ENCODE results near the gene CTNS. TPM values are rescaled to one million over a fixed set of nuclear protein-coding genes. Genes with fewer than 3 reads are reported as not detected.

Gene CTNS
- total and polyA plus RNA-seq, 2 of the 13 experiments (the other 11 are each of a cell fraction or from before 2014, with no cell fraction given): 9.5 to 13.7 TPM

DNA sequence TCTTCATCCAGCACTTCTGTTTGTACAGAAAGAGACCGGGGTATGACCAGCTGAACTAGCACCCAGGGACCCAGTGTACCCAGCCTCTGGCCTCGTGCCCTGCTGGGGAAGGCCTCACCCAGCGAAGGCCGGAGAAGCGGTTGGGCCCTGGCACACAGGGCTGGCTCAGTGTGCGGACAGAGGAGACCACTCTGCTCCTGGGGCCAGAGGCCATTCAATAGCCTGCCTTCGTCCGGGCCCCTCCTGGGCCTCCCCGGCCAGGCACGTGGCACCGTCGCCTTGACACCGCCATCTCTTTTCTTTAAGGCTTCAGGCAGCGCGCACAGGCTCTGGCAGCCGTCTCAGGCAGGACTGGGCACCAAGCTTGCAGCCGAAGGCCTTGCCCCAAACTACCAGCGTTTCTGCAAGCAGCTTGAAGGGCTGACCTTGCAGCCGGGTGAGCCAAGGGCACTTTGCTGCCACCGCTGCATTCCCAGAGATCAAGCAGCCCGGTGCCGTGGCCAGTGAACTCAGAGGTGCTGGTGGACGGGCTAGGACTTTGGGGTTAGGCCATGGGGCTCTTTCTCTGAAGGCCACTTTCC, 23.8 kb downstream of the CTNS start:
- intact Hi-C loops (cut with micrococcal nuclease; ENCODE audit: unreplicated experiment): no loop called here
- FAIRE-seq: no peak
- H3K4me2 ChIP-seq (ENCODE audit: low read depth, low read length): no peak overlapping the region
- H3K9me3 ChIP-seq (ENCODE audit: low read length): no peaks in the 10 kb centered on the region
- in situ Hi-C loops (cut with HindIII; ENCODE audit: extremely low pct_ligation_motif_present, low pct_unique_long_range_greater_than_20kb): loop anchor here (10.0 kb wide), 1 partner anchor 616 kb away; no protein-coding TSS in a partner anchor
- no peaks in the 10 kb centered on the region for H3K27me3 ChIP-seq (ENCODE audit: control insufficient read depth in 1 of 2, insufficient read depth in 2 of 2, low read length in 2 of 2)
- peaks cover 24% of the 10 kb centered on the region for H3K4me1 ChIP-seq (ENCODE audit: insufficient read depth, low read length)
- H3K36me3 ChIP-seq (replicated peaks in 1 of 2; ENCODE audit: control insufficient read depth in 1 of 2, insufficient read depth in 2 of 2, low read length in 2 of 2): peaks cover 2 to 8% of the 10 kb centered on the region in 2 experiments; a peak in 3 of 5 replicates
- peak overlapping the region; percentile 26 for H3K27ac ChIP-seq (ENCODE audit: extremely low read length, insufficient read depth, low read length)
- no peak for ATAC-seq
- H3K4me3 ChIP-seq (replicated peaks in 1 of 3; ENCODE audit: insufficient read depth in 1 of 3, low read depth in 2 of 3, low read length in 3 of 3): no peak overlapping the region
- H3K79me2 ChIP-seq (ENCODE audit: insufficient read depth, low read length): no peaks in the 10 kb centered on the region
- peak; percentile 53 for TF ChIP-seq AGO2 (optimal IDR thresholded peaks at IDR 0.05; ENCODE audit: low read depth, low read length)
- TF ChIP-seq, protein P1, sequence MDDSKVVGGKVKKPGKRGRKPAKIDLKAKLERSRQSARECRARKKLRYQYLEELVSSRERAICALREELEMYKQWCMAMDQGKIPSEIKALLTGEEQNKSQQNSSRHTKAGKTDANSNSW (CRISPR knock-in tag; IDR thresholded peaks at IDR 0.05; ENCODE audit: borderline replicate concordance): no peak
- H2AFZ ChIP-seq (ENCODE audit: low read length): no peak overlapping the region
- ChIA-PET CTCF (ENCODE audit: low intra/inter-chr PET ratio, low total read pairs) (no interaction called here), POLR2A (interaction anchor here (1.3 to 3.4 kb wide), 2 partner anchors 7 to 24 kb away, joined by 6 to 13 read pairs; partner anchors contain the start of genes CTNS and SHPK)
- H3K9ac ChIP-seq (ENCODE audit: insufficient read depth, low read depth, low read length): no peak overlapping the region
- no peak for DNase-seq (ENCODE audit: low spot score)
- H4K20me1 ChIP-seq (ENCODE audit: insufficient read depth, low read length): no peaks in the 10 kb centered on the region
- WGBS (ENCODE audit: low lambda C conversion rate): 93% methylated on average over 17 of the region's 23 CpGs
- BruUV-seq (replicated peaks): no TSS peak

DNA sequence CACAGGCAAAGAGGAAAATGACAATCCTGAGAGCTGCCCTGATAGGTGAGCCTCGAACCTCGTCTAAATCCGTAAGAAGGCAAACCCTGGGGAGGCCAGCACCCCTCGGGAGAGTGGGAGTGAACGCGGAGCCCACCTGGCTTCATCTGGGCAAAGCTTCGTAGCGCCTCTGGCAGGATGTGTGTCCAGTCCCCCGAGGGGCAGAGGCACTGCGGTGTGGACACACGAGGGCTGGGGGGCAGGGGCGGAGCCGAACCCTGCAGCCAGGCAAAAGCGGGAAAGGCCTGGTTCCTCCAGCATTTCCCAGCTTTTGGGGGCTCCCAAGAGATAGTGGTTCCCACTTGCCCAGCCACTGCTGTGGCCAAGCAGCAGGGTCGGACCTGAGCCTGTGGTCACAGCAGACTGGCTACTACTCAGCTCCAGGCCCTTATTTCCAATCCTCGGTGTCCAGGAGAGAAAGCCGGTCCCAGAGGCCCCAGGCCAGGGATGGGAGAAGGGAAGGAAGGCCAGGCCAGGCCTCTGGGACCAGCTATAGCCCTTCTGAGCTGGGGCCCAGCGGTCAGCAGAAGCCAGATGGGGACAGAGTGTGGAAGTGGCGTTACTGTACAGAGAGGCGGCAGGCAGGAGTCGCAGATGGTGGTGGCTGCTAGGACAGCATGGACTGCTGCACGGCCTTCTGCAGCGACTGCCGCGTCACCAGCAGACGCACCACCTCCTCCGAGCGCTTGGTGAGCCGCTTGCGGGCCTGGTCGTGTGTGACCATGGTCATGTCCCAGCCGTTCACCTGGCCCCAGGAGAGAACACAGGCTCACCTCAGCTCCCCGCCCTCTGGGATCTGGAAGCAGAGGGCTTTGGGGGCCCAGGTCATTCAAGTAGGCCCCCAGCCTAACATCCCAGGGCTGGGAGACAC, 26.8 kb downstream of the CTNS start:
- CTCF ChIA-PET (ENCODE audit: low intra/inter-chr PET ratio, low total read pairs): no interaction called here
- in situ Hi-C loops (cut with HindIII; ENCODE audit: extremely low pct_ligation_motif_present, low pct_unique_long_range_greater_than_20kb) (loop anchor here (10.0 kb wide), 1 partner anchor 619 kb away; no protein-coding TSS in a partner anchor), intact Hi-C loops (cut with micrococcal nuclease; ENCODE audit: unreplicated experiment) (no loop called here)
- no peak overlapping the region for H3K4me3 ChIP-seq (replicated peaks in 1 of 3; ENCODE audit: insufficient read depth in 1 of 3, low read depth in 2 of 3, low read length in 3 of 3)
- no peak overlapping the region for H2AFZ ChIP-seq (ENCODE audit: low read length)
- H3K4me2 ChIP-seq (ENCODE audit: low read depth, low read length): no peak overlapping the region
- H3K36me3 ChIP-seq (replicated peaks in 1 of 2; ENCODE audit: control insufficient read depth in 1 of 2, insufficient read depth in 2 of 2, low read length in 2 of 2): peaks cover 2 to 8% of the 10 kb centered on the region in 2 experiments; a peak in 3 of 5 replicates
- H3K4me1 ChIP-seq (ENCODE audit: insufficient read depth, low read length): peaks cover 40% of the 10 kb centered on the region
- ATAC-seq (no peak), FAIRE-seq (no peak), DNase-seq (ENCODE audit: low spot score) (no peak)
- H3K9me3 ChIP-seq (ENCODE audit: low read length): no peaks in the 10 kb centered on the region
- no TSS peak for BruUV-seq (replicated peaks)
- H3K9ac ChIP-seq (ENCODE audit: insufficient read depth, low read depth, low read length): no peak overlapping the region
- H3K27ac ChIP-seq (ENCODE audit: extremely low read length, insufficient read depth, low read length): no peak overlapping the region
- 94% methylated on average over 21 of the region's 33 CpGs for WGBS (ENCODE audit: low lambda C conversion rate)
- H4K20me1 ChIP-seq (ENCODE audit: insufficient read depth, low read length): no peaks in the 10 kb centered on the region
- peaks cover 8% of the 10 kb centered on the region for H3K79me2 ChIP-seq (ENCODE audit: insufficient read depth, low read length)
- POLR2A ChIA-PET: interaction anchor here (1.5 to 1.7 kb wide), 2 partner anchors 15 to 27 kb away, joined by 5 to 7 read pairs; partner anchors contain the start of genes CTNS and SHPK
- TF ChIP-seq AGO2 (optimal IDR thresholded peaks at IDR 0.05; ENCODE audit: low read depth, low read length) (peak; percentile 81), ZSCAN21 (CRISPR knock-in tag; IDR thresholded peaks at IDR 0.05; ENCODE audit: borderline replicate concordance) (no peak), ELF1 (CRISPR knock-in tag; IDR thresholded peaks at IDR 0.05) (no peak), ZNF282 (IDR thresholded peaks at IDR 0.05; ENCODE audit: partially characterized antibody) (no peak), RBFOX2 (IDR thresholded peaks at IDR 0.05; ENCODE audit: low read depth, low read length) (peak; percentile 55; the same call in 1 of the 2 replicates), SP5 (CRISPR knock-in tag; IDR thresholded peaks at IDR 0.05; ENCODE audit: borderline replicate concordance, low read depth) (no peak), PTBP1 (IDR thresholded peaks at IDR 0.05; ENCODE audit: low read depth, low read length, poor library complexity, severe bottlenecking) (no peak)
- TF ChIP-seq, protein P2, sequence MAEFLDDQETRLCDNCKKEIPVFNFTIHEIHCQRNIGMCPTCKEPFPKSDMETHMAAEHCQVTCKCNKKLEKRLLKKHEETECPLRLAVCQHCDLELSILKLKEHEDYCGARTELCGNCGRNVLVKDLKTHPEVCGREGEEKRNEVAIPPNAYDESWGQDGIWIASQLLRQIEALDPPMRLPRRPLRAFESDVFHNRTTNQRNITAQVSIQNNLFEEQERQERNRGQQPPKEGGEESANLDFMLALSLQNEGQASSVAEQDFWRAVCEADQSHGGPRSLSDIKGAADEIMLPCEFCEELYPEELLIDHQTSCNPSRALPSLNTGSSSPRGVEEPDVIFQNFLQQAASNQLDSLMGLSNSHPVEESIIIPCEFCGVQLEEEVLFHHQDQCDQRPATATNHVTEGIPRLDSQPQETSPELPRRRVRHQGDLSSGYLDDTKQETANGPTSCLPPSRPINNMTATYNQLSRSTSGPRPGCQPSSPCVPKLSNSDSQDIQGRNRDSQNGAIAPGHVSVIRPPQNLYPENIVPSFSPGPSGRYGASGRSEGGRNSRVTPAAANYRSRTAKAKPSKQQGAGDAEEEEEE (CRISPR knock-in tag; IDR thresholded peaks at IDR 0.05; ENCODE audit: borderline replicate concordance): no peak
- TF ChIP-seq, protein P3, sequence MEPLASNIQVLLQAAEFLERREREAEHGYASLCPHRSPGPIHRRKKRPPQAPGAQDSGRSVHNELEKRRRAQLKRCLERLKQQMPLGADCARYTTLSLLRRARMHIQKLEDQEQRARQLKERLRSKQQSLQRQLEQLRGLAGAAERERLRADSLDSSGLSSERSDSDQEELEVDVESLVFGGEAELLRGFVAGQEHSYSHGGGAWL (CRISPR knock-in tag; IDR thresholded peaks at IDR 0.05): no peak
- H3K27me3 ChIP-seq (ENCODE audit: control insufficient read depth in 1 of 2, insufficient read depth in 2 of 2, low read length in 2 of 2): no peaks in the 10 kb centered on the region; a peak in 1 of 5 replicates

Measured in HepG2 (cell line).